ENCODE data around the gene MBNL1.

Gene MBNL1

GRCh38 chr3:152295344-152295743 is 26.6 kb downstream of the MBNL1 start:
- in situ Hi-C loops (cut with MboI; ENCODE audit: low sequenced_read_pairs), result no loop called here

GRCh38 chr3:152295806-152296205 is 27.1 kb downstream of the MBNL1 start:
- in situ Hi-C loops (cut with MboI; ENCODE audit: low sequenced_read_pairs), result no loop called here

- in situ Hi-C loops (cut with MboI; ENCODE audit: low sequenced_read_pairs), result no loop called here
Observed at GRCh38 chr3:152296382-152296781, 27.7 kb downstream of the MBNL1 start.

- in situ Hi-C loops (cut with MboI; ENCODE audit: low sequenced_read_pairs), result no loop called here
Observed at GRCh38 chr3:152296971-152297370, 28.2 kb downstream of the MBNL1 start.

GRCh38 chr3:152298393-152299248 is 29.9 kb downstream of the MBNL1 start:
- in situ Hi-C loops (cut with MboI; ENCODE audit: low sequenced_read_pairs), result no loop called here

- in situ Hi-C loops (cut with MboI; ENCODE audit: low sequenced_read_pairs), result no loop called here
Observed at GRCh38 chr3:152299249-152299976, 30.7 kb downstream of the MBNL1 start.

- in situ Hi-C loops (cut with MboI; ENCODE audit: low sequenced_read_pairs), result no loop called here
Observed at GRCh38 chr3:152300029-152300731, 31.5 kb downstream of the MBNL1 start.

- in situ Hi-C loops (cut with MboI; ENCODE audit: low sequenced_read_pairs), result no loop called here
Observed at GRCh38 chr3:152301745-152302181, 33.0 kb downstream of the MBNL1 start.

- in situ Hi-C loops (cut with MboI; ENCODE audit: low sequenced_read_pairs), result no loop called here
Observed at GRCh38 chr3:152302521-152303021, 33.8 kb downstream of the MBNL1 start.

GRCh38 chr3:152304160-152304559 is 35.4 kb downstream of the MBNL1 start:
- in situ Hi-C loops (cut with MboI; ENCODE audit: low sequenced_read_pairs), result no loop called here

- in situ Hi-C loops (cut with MboI; ENCODE audit: low sequenced_read_pairs), result no loop called here
Observed at GRCh38 chr3:152305075-152305474, 36.3 kb downstream of the MBNL1 start.

- in situ Hi-C loops (cut with MboI; ENCODE audit: low sequenced_read_pairs), result no loop called here
Observed at GRCh38 chr3:152307829-152308474, 39.2 kb downstream of the MBNL1 start.

- in situ Hi-C loops (cut with MboI; ENCODE audit: low sequenced_read_pairs), result no loop called here
Observed at GRCh38 chr3:152308475-152308844, 39.7 kb downstream of the MBNL1 start.

GRCh38 chr3:152309031-152309430 is 40.3 kb downstream of the MBNL1 start:
- in situ Hi-C loops (cut with MboI; ENCODE audit: low sequenced_read_pairs), result no loop called here

GRCh38 chr3:152309535-152310307 is 41.0 kb downstream of the MBNL1 start:
- in situ Hi-C loops (cut with MboI; ENCODE audit: low sequenced_read_pairs), result no loop called here

- in situ Hi-C loops (cut with MboI; ENCODE audit: low sequenced_read_pairs), result no loop called here
Observed at GRCh38 chr3:152313430-152313829, 44.7 kb downstream of the MBNL1 start.

- in situ Hi-C loops (cut with MboI; ENCODE audit: low sequenced_read_pairs), result no loop called here
Observed at GRCh38 chr3:152313914-152314313, 45.2 kb downstream of the MBNL1 start.

GRCh38 chr3:152314677-152315353 is 46.1 kb downstream of the MBNL1 start:
- in situ Hi-C loops (cut with MboI; ENCODE audit: low sequenced_read_pairs), result no loop called here

GRCh38 chr3:152315623-152316022 is 46.9 kb downstream of the MBNL1 start:
- in situ Hi-C loops (cut with MboI; ENCODE audit: low sequenced_read_pairs), result no loop called here

GRCh38 chr3:152316318-152316717 is 47.6 kb downstream of the MBNL1 start:
- in situ Hi-C loops (cut with MboI; ENCODE audit: low sequenced_read_pairs), result no loop called here
